Choroid plexus epithelial cell (primary cell): Measurements from ENCODE around the gene ALDOC.

Experiments
- DNase-seq: peaks from one replicate; pipeline ENCODE4 v3.0.0-alpha.2; 2010; ENCODE audit warnings: low read depth
- H3K4me3 ChIP-seq: 2 replicates; pipeline ENCODE4 v1.5.1; 2011; ENCODE audit warnings: low read depth, mild to moderate bottlenecking, control low read depth, low read length, moderate library complexity
- CTCF ChIP-seq: conservative IDR thresholded peaks from 2 replicates; pipeline ENCODE4 v1.5.1; 2011; ENCODE audit warnings: low read depth, mild to moderate bottlenecking, control low read depth, inconsistent platforms, low read length, moderate library complexity

The ALDOC gene

GRCh38 chr17:28576758-28577465, at the start of gene ALDOC:
ALDOC (minus strand) TSS chr17:28576895; CDS start chr17:28575532, 1,363 bp downstream.
- peak; percentile 94 for DNase-seq
- peak within 1 kb of the TSS; percentile 48 for H3K4me3 ChIP-seq
- no peak for TF ChIP-seq CTCF

- no peak for TF ChIP-seq CTCF
- H3K4me3 ChIP-seq: no peak overlapping the region
- no peak for DNase-seq
Observed at GRCh38 chr17:28624148-28624547, 47.5 kb upstream of the ALDOC start.

- H3K4me3 ChIP-seq: no peak overlapping the region
- no peak for DNase-seq
- TF ChIP-seq CTCF: no peak
Observed at GRCh38 chr17:28623696-28624095, 47.0 kb upstream of the ALDOC start.

GRCh38 chr17:28622186-28622585, 45.5 kb upstream of the ALDOC start:
- no peak for DNase-seq
- no peak overlapping the region for H3K4me3 ChIP-seq
- TF ChIP-seq CTCF: no peak

GRCh38 chr17:28620010-28620409, 43.3 kb upstream of the ALDOC start:
- H3K4me3 ChIP-seq: no peak overlapping the region
- no peak for TF ChIP-seq CTCF
- DNase-seq: no peak

- no peak overlapping the region for H3K4me3 ChIP-seq
- DNase-seq: no peak
- no peak for TF ChIP-seq CTCF
Observed at GRCh38 chr17:28618464-28618863, 41.8 kb upstream of the ALDOC start.

GRCh38 chr17:28616281-28616680, 39.6 kb upstream of the ALDOC start:
- TF ChIP-seq CTCF: no peak
- no peak for DNase-seq
- H3K4me3 ChIP-seq: no peak overlapping the region
